ENCODE data around the gene CCDC80.
A peak's percentile ranks its signal among the peaks of the same experiment; 100 is the strongest.

Gene CCDC80, protein sequence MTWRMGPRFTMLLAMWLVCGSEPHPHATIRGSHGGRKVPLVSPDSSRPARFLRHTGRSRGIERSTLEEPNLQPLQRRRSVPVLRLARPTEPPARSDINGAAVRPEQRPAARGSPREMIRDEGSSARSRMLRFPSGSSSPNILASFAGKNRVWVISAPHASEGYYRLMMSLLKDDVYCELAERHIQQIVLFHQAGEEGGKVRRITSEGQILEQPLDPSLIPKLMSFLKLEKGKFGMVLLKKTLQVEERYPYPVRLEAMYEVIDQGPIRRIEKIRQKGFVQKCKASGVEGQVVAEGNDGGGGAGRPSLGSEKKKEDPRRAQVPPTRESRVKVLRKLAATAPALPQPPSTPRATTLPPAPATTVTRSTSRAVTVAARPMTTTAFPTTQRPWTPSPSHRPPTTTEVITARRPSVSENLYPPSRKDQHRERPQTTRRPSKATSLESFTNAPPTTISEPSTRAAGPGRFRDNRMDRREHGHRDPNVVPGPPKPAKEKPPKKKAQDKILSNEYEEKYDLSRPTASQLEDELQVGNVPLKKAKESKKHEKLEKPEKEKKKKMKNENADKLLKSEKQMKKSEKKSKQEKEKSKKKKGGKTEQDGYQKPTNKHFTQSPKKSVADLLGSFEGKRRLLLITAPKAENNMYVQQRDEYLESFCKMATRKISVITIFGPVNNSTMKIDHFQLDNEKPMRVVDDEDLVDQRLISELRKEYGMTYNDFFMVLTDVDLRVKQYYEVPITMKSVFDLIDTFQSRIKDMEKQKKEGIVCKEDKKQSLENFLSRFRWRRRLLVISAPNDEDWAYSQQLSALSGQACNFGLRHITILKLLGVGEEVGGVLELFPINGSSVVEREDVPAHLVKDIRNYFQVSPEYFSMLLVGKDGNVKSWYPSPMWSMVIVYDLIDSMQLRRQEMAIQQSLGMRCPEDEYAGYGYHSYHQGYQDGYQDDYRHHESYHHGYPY

DNA sequence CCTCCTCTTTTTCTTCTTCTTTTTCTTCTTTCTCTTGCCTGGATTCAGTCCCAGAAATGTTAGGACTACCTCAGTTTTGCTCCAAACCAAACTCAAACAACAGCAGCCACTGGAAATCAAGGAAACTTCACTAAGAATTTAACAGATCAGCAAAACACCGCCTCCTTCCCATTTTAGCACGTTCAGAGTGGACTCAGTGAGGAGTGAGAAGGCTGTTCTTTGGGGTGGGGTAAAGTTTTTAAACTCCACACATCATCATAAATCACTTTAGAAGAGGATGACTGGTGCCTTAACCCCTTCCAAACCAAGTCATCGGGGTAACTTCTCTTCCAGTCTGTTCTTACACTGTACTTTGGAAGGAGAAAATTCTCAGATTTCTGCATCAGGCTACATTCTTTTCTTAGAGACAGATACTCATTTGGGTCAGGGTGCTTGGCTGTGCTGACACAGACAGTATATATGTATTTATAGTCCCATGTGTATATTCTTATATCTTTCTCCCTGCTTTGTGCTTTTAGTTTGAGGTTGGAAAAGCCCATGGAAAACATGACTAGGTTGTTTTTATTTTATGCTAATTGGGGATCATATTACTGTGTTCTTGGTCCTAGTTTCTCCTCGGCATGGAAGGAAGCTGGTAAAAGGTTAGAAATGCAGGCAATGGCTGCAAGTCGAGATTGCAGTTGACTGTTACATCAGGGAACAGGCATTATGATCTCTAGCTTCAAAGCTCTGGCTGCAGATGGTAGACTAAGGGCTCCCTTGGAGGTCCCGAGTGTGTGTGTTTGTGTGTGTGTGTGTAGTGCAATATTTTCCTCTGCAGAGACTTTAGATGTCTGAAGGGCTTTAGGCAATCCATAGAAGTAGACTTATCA, at the start of gene CCDC80:
TSS of gene CCDC80 (minus strand) at position 214 of the 872 bp plus-strand sequence. CDS start 1,238 bp downstream, outside the sequence.
- DNase-seq, result no peak

DNA sequence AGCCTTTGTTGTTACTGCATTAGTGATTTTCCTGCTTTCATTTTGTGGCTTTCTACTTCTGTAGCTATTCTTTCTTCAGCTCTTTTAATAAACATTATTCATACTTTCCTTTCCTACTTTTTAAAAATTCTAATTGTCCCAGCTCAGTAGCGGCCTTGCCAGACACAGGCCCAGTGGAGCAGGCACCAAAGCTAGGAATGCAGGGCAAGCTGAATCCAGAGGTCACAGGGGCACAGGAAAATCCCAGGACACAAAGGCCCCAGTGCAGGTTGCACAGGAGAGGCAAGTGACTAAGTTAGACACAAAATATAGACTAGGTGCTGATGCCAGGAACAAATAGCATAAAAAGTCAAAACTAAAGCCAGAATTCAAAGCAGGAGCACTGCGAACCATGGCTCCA, 49.0 kb upstream of the CCDC80 start:
- no peak for DNase-seq

DNA sequence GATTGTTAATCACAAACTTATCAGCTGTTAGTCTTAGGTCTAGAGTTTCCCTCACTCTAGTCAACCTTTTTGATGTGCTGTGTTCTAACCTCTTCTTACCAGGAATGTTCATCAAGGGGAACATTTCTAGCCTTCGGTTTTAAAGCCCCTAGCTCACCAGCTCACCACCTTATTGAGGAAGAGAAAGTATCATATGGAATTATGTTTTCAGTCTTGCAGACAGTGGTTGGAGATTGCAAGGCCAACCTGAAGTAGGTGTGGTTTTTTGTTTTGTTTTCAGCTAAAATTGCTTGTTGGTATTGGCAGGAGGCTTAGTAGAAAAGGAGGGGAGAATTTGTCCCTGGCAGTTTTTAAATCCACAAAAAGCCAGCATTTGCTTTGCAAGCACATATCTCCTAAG, 48.4 kb upstream of the CCDC80 start:
- DNase-seq, result no peak

DNA sequence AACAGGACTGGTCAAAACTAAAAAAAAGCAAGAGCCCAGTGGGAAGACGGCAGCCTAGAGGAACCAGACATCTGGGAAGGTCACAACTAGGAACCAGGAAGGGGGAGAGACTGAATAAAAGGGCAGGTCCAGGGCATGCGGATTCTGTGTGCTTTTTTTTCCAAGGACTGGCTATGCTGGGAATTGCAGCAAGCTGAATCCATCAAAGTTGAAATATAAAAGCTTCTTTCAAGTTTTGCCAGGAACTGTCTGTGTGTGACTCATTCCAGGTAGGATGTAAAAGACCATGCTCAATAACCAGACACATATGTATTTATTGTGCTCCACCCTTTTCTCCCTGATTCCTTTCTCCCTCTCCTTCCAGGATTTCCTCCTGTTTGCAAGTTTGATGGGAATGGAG, 47.9 kb upstream of the CCDC80 start:
- DNase-seq, result no peak

DNA sequence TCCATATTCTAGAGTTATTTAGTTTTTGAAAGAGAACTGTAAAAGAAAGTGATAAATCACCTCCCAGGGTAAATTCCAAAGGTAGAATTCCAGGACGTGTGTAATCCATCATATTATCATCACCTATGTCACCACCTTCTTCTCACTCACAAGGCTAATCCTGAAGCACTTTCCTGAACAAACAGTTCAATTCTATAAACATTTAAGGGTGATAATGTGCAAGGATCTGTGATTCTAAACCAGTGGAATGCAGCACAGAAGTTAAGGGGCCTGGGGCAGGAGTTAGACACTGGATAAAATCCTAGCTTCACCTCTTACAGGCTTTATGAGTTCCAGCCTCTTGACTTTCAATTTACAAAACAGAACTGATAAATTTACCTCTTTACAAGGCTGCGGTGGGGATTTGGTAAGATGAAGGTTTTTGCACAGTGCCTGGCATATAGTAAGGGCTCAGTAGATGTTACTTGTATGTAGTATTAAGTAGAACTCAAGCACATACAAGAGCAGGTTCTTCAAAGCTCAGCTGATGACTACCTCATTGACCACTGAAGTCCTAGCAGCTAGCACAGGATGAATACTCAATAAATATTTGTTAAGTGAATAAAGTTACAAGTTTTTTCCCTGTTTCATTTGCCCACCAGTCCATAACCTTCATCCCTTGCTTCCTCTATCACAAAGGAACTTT, 47.3 kb upstream of the CCDC80 start:
- no peak for DNase-seq

DNA sequence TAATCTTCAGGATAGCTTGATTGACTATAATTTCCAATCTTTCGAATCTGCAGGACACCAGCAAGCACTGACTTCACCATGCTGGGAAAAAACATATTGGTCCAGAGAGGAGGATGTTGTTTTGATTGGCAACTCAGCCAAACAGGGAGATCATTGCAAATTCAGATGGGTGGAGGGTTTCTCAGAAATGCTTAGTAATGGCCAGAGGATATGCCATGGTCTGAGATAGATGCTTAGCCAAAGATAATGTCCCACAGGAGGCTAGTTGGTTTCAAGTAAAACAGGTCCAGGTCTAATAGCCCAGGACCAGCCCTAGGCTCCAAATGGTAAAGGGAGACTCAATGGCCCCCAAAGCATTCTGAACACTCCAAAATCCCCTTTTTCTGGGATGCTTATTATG, 46.7 kb upstream of the CCDC80 start:
- DNase-seq, result no peak

DNA sequence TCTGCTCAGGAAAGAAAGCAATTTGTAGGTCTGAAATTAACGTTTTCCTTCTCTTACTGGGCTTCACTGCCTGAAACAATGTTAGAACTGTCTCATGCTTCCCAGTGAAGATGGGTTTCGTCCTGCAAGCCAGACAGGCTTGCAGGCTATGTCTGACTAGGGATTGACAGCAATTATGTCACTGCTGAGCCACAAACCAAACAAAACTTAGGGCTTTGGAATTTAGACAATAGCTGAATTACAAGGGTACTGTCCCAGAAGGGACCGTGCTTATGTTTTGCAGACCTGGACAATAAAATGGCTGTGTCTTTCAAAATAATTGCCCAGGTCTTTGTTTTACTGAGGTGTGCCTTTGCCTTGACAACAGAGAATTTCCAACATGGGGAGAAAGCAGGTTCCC, 46.3 kb upstream of the CCDC80 start:
- DNase-seq, result no peak

DNA sequence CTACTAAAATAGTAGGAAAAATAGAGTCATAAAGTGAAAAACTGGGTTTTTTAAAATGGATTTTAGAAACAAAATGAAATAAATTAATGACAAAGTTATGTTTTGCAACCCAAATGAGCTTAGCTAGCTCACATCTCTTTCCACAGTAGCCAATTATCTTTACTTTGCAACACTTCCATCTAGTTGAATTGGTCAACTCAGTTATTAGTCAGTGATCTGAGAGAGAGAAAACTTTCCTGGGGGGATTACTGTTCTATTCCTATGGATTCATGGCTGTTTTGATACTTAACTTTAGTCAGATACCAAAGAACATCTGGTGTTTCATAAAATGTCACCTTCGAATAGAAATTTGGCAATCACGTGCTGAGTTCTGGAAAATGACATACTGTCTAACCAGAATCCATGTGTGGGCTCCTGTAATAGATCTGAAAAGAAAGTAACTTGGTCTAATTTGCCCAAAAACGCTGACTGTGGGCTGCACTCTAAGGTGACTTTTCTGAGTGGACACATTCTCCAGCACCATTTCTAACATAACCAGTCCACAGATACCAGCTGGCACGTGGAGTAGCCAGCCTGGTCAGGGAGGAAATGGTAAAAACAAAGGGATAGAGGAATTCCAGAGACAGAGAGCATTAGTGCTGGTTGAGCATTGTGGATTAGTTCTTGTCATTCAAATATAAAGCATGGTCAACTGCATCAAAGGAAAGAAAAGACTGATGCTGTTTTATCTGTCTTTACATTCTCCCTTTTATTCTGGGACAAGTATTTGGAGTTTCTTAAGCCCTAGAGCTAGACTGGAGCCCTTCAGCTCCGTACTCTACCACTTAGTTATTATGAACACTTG, 45.2 kb upstream of the CCDC80 start:
- no peak for DNase-seq

DNA sequence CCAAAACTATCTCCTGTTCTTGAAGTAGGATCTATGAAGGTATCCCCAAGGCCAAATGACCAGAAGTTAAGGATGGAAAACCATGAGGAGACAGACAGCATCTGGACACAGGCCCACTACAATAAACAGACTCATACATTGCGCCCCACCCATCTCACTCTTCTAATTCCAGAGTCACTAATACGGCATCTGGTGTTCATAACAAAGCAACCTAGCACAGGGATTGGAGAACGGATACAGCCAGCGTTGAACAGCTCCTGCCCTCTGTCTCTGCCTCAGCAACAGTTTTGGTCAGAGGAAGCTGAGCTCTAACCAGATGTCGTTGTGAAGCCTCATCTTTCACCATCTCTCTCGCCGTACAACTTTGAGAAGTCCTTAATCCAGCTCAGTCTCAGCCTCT, 44.5 kb upstream of the CCDC80 start:
- no peak for DNase-seq

DNA sequence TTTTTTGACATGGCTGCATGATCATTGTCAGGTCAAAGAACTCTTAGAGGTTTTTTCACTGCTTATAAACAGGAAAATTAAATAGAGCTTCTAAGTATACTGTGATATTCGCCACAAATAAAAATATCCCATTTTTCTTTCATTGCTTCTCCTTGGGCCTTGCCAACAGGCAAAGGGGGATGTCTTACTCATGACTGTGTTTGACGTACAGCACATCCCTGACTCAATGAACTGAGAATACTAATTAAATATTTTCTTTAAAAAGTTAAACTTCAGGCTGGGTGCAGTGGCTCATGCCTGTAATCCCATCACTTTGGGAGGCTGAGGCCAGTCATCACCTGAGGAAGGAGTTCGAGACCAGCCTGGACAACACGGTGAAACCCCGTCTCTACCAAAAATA, 41.4 kb upstream of the CCDC80 start:
- no peak for DNase-seq

DNA sequence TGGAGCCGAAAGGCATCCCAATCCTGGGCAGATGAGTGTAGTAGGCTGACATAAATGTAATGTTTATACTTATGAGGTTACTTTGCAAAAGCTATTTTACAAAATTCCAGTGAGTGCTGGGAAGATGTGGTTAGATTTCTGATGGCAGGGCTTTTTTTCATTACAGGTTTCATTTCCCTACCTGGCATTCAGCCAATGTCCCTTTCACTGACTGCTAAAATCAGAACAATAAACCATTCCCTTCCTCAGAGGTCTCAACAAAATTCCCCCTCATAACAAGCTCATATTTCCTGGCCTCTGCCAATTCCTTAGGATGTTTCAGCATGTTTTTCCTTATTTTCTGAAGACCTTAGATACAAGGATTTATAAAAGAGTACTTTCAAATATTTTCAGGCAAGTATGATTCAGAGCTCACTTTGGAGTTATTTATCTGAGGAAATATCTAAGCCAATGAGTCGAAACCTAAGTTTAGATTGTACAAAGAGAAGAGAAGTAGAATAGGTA, 40.9 kb upstream of the CCDC80 start:
- peak in 1 of 51 donors; percentile 4 for DNase-seq

DNA sequence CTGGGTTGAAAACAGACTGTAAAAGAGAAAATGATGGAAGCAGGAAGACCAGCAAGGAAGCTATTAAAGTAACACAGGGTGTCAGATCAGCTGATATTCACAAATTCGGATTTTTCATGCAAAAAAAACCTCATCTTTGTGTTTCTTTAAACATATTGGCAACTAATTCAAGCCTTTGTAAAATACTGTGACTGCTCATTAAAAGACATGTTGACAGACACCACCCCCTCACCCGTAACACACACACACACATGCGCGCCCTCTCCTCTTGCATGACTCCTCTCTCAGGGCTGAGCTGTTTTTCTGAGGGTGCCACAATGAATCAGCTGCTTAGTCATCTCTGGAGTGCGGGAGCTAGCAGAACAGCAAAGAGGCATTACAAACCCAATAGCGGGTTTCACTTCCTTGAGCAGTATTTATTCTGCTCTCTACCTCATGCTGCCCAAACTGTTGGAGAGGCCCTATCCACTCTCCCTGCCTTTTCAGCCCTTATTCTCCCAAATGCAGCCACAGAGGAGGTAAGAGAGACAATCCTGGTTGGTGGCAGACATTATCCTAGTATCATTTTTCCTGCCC, 35.8 kb upstream of the CCDC80 start:
- peak in 35 of 51 donors; percentile 0 to 82 (median 16) for DNase-seq

DNA sequence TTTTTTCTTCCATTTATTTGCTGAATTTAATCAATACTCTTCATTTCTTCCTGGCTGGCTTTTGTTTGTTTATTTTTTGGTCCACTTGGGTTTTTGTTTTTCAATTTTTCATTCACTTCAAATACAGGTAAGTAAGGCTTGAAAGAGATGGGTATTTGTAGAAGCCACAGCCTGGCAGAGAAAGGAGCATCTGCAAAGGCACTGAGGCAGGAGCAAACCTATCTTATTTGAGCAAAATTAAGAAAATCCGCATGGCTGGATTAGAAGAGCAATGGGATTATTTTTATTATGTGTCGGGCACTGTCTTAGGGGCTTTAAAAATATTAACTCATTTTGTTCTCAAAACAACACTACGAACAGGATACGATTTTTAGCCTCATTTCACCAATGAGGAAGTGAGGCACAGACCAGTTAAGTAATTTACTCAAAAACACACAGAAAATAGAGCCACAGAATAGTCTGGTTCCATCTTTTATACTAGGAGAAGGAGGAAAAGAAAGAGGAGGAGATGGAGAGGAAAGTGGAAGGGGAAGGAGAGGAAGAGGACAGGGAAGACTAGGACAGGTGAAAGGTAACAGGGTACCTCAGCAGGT, 35.1 kb upstream of the CCDC80 start:
- no peak for DNase-seq

DNA sequence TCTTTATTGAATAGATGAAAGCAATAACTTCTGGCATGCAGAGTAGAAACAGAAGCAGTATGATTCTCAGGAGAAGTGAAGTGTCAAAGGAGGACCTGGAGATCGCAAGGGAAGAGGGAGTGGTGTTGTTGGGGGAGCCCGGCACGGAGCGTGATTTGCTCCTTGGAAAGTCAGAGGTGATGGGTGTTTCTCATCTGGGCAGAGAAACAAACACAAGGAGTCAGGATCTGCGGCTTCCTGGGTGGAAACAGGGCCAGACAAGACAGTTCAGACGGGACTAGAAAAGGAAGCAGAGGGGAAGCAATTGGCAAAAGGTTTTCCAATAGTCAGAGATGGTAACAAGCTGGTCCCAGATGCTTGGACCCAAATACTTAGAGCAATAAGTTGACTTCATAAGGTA, 34.4 kb upstream of the CCDC80 start:
- DNase-seq, result no peak

DNA sequence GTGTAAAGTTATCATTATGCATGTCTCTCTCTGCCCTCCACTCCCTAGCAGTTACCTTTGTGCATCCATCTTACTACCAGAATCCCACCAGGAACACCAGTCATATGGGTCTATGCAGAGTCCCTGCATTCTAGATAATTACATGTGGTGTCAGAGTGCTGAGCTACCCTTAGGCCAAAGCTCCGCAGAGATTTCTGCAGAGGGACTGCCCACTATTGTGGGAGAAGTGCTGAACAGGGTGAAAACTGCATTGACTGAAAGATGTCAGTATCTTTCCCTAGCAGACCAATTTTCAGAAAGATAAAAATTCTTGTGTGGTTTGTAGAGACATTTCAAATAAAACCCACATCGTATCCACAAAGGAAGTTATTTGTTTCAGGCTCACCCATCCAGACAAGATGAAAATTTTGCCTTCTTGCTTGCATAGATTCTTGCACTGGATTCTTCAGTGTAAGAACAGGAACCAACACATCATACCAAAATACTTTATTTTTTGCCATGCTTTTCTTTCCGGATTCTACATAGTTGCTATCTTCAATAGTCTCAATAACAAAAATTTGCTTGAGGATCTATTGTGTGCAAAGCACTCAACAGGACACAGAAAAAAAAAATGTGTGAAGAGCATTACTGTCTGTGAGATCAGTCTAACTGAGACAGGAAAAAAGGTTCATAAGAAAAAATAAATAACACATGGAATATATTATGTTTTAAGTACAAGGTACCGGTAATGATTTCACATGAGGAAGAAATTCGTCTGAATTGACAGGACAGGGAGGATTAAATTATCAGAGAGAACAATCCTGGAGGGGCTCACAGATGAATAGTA, 32.0 kb upstream of the CCDC80 start:
- no peak for DNase-seq

DNA sequence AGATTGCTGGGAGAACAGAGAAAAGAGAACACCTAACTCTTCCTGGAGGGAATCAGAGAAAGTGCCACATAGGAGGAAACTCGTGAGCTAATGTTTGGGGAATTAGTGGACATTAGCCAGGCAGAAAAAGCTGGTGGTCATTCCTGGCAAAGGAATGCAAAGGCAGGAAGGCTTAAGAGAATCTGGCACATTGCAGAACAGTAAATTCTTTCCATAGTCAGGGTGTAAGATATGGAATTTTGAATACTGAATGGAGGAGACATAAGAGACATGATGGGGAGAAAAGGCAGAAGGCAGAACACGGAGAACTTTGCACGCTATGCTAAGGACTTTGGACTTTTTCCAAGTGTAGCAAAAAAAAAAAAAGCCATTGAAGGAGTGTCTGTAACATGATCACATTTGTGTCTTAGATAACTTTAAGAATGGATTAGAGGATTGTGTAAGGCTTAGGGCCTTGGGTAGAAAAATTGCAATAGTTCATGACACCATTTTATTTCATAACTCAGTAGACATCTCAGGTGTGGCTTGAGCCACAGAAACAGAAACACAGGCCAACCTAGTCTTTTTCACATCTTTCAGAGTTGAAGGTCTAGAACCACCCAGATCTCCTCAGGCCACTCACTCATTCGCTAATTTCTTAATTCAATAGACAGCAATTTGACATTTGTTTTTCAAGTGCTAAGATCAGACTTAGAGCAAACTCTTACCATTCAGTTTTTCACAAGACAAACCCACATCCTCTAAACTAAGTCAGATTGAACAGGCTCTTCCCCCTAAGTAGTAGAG, 31.2 kb upstream of the CCDC80 start:
- no peak for DNase-seq

DNA sequence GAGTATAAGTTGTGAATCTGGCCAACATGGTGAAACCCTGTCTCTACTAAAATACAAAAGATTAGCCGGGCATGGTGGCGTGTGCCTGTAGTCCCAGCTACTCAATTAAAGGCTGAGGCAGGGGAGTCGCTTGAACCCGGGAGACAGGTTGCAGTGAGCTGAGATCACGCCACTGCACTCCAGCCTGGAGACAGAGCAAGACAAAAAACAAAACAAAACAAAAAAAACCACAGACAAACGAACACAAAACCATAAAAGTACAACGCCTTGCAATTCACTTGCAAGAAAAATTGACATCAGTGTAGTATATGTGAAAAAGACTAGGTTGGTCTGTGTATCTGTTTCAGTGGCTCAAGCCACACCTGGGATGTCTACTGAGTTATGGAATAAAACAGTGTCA, 29.9 kb upstream of the CCDC80 start:
- DNase-seq, result no peak
